Fibroblast of lung (primary cell): ENCODE results near the gene GRID1. TPM values are rescaled to one million over a fixed set of nuclear protein-coding genes. Genes with fewer than 3 reads are reported as not detected.

Experiments used
- DNase-seq, 2 donors: peaks; one replicate each; pipeline versions ENCODE4 v3.0.0 to v3.0.0-alpha.2; 2010; ENCODE audit warnings: low read depth in 2 of 2
- H2AFZ ChIP-seq: 2 replicates; pipeline ENCODE4 v1.5.1; 2012; ENCODE audit warnings: low read length, control low read depth, inconsistent platforms
- H3K27ac ChIP-seq: 2 replicates; pipeline ENCODE4 v1.5.1; 2011; ENCODE audit warnings: low read length, control low read depth; ENCODE audit not compliant: insufficient read depth
- H3K27me3 ChIP-seq: 2 replicates; pipeline ENCODE4 v1.5.1; 2011; ENCODE audit warnings: mild to moderate bottlenecking, low read length; ENCODE audit not compliant: control insufficient read depth, insufficient read depth
- H3K36me3 ChIP-seq: 2 replicates; pipeline ENCODE4 v1.5.1; 2011; ENCODE audit warnings: low read length; ENCODE audit not compliant: control insufficient read depth, insufficient read depth
- H3K4me1 ChIP-seq: 2 replicates; pipeline ENCODE4 v1.5.1; 2011; ENCODE audit warnings: low read length; ENCODE audit not compliant: control insufficient read depth, insufficient read depth; ENCODE audit errors: extremely low read depth
- H3K4me2 ChIP-seq: 2 replicates; pipeline ENCODE4 v1.5.1; 2011; ENCODE audit warnings: low read length, control low read depth; ENCODE audit not compliant: insufficient read depth; ENCODE audit errors: extremely low read depth
- H3K4me3 ChIP-seq, 4 experiments: fragments of 200-600 bp in 1 of 4; sonication (generic) in 1 of 4; replicated peaks in 1 of 4; 2 replicates each; pipeline ENCODE4 v1.5.1; 2011 to 2016; ENCODE audit warnings: low read length in 4 of 4, low read depth in 3 of 4, mild to moderate bottlenecking in 3 of 4, control low read depth in 2 of 4, inconsistent platforms in 1 of 4, mixed read lengths in 1 of 4; ENCODE audit not compliant: insufficient read depth in 1 of 4; ENCODE audit errors: control extremely low read depth in 1 of 4
- H3K79me2 ChIP-seq: 2 replicates; pipeline ENCODE4 v1.5.1; 2012; ENCODE audit warnings: mild to moderate bottlenecking, low read length, inconsistent platforms; ENCODE audit not compliant: control insufficient read depth, insufficient read depth
- H3K9ac ChIP-seq: 2 replicates; pipeline ENCODE4 v1.5.1; 2011; ENCODE audit warnings: mild to moderate bottlenecking, low read length, control low read depth; ENCODE audit not compliant: insufficient read depth
- H3K9me3 ChIP-seq: 2 replicates; pipeline ENCODE4 v1.5.1; 2012; ENCODE audit warnings: low read depth, low read length; ENCODE audit not compliant: control insufficient read depth, insufficient read depth
- H4K20me1 ChIP-seq: 2 replicates; pipeline ENCODE4 v1.5.1; 2011; ENCODE audit warnings: low read length; ENCODE audit not compliant: control insufficient read depth, insufficient read depth; ENCODE audit errors: extremely low read depth
- CTCF ChIP-seq, 2 donors: IDR thresholded peaks in 1 of 2; conservative IDR thresholded peaks in 1 of 2; 1 replicate in 1 of 2; 2 replicates in 1 of 2; pipeline ENCODE4 v1.5.1; 2011 to 2012; ENCODE audit warnings: low read length in 2 of 2, control low read depth in 1 of 2, inconsistent platforms in 1 of 2, low read depth in 1 of 2, mild to moderate bottlenecking in 1 of 2
- EZH2 ChIP-seq: IDR thresholded peaks from 2 replicates; pipeline ENCODE4 v1.5.1; 2012; ENCODE audit warnings: low read length, control low read depth, mild to moderate bottlenecking; ENCODE audit errors: missing control alignments
- polyA plus RNA-seq, 2 donors: library from polyadenylated mRNA; depleted of rRNA in 1 of 2; stranded (reverse) in 1 of 2; unstranded in 1 of 2; fragments of >200 nt; gene quantifications; 2 replicates each; pipeline ENCODE4 v1.2.1, GENCODE V29; 2011 to 2012; ENCODE audit warnings: missing spikeins in 1 of 2
- total RNA-seq: library from RNA; depleted of rRNA; stranded (reverse); fragments of >200 nt; gene quantifications from 2 replicates; pipeline ENCODE4 v1.2.1, GENCODE V29; 2014

Gene GRID1
- total and polyA plus RNA-seq, 2 donors (not counting 1 experiment from before 2014, with no cell fraction given): 0.03 to 0.33 TPM

- Histone ChIP-seq H4K20me1 (no peaks in the 10 kb centered on the region), H3K9me3 (no peaks in the 10 kb centered on the region), H3K4me1 (no peaks in the 10 kb centered on the region), H2AFZ (no peak overlapping the region), H3K9ac (no peak overlapping the region), H3K4me2 (no peak overlapping the region), H3K27ac (no peak overlapping the region), H3K36me3 (no peaks in the 10 kb centered on the region), H3K27me3 (no peaks in the 10 kb centered on the region), H3K4me3 (no peak overlapping the region), H3K79me2 (no peaks in the 10 kb centered on the region)
- TF ChIP-seq CTCF (conservative IDR thresholded peaks at IDR 0.05 in 1 of 2, IDR thresholded peaks at IDR 0.05 in 1 of 2; ENCODE audit: low read depth in 1 of 2, low read length in 2 of 2) (no peak), EZH2 (no peak)
- DNase-seq: no peak
Measured at GRCh38 chr10:86284355-86285105, 82.1 kb downstream of the GRID1 start.

- Histone ChIP-seq H3K4me3 (no peak overlapping the region), H3K9ac (no peak overlapping the region), H3K27ac (no peak overlapping the region), H3K4me1 (no peaks in the 10 kb centered on the region), H3K36me3 (no peaks in the 10 kb centered on the region), H3K4me2 (no peak overlapping the region), H3K79me2 (no peaks in the 10 kb centered on the region), H3K27me3 (no peaks in the 10 kb centered on the region), H4K20me1 (no peaks in the 10 kb centered on the region), H2AFZ (no peak overlapping the region), H3K9me3 (no peaks in the 10 kb centered on the region)
- no peak for TF ChIP-seq CTCF (conservative IDR thresholded peaks at IDR 0.05 in 1 of 2, IDR thresholded peaks at IDR 0.05 in 1 of 2; ENCODE audit: low read depth in 1 of 2, low read length in 2 of 2)
- TF ChIP-seq EZH2: no peak
- DNase-seq: no peak
Measured at GRCh38 chr10:86283466-86284287, 82.9 kb downstream of the GRID1 start.

GRCh38 chr10:86282664-86283465 lies 83.7 kb downstream of the GRID1 start:
- Histone ChIP-seq H3K27ac (no peak overlapping the region), H2AFZ (no peak overlapping the region), H3K36me3 (no peaks in the 10 kb centered on the region), H3K9me3 (no peaks in the 10 kb centered on the region), H3K4me2 (no peak overlapping the region), H3K9ac (no peak overlapping the region), H3K27me3 (no peaks in the 10 kb centered on the region), H3K79me2 (no peaks in the 10 kb centered on the region), H3K4me1 (no peaks in the 10 kb centered on the region), H3K4me3 (no peak overlapping the region), H4K20me1 (no peaks in the 10 kb centered on the region)
- TF ChIP-seq CTCF (conservative IDR thresholded peaks at IDR 0.05 in 1 of 2, IDR thresholded peaks at IDR 0.05 in 1 of 2; ENCODE audit: low read depth in 1 of 2, low read length in 2 of 2): no peak
- no peak for TF ChIP-seq EZH2
- no peak for DNase-seq
